ENCODE measurements around the gene DCAF6.

The DCAF6 gene

GRCh38 chr1:168112673-168113305, 176.3 kb downstream of the DCAF6 start:
- H3K27me3 Mint-ChIP-seq, result peaks cover 17% of the 10 kb centered on the region
- no peaks in the 10 kb centered on the region for H3K4me1 Mint-ChIP-seq
- DNase-seq (ENCODE audit: low spot score in 2 of 2) (no peak), ATAC-seq (replicated peaks; ENCODE audit: extremely low read depth, poor library complexity, severe bottlenecking) (no peak)
- H3K27ac Mint-ChIP-seq (ENCODE audit: low read depth), result no peak overlapping the region
- H3K4me3 Mint-ChIP-seq, result no peak overlapping the region
- no peaks in the 10 kb centered on the region for H3K9me3 Mint-ChIP-seq
- H3K36me3 Mint-ChIP-seq (ENCODE audit: insufficient read depth), result peaks cover 2% of the 10 kb centered on the region

- no peak overlapping the region for H3K27ac Mint-ChIP-seq (ENCODE audit: low read depth)
- no peak overlapping the region for H3K4me3 Mint-ChIP-seq
- DNase-seq (ENCODE audit: low spot score in 2 of 2) (no peak), ATAC-seq (replicated peaks; ENCODE audit: extremely low read depth, poor library complexity, severe bottlenecking) (no peak)
- H3K4me1 Mint-ChIP-seq, result no peaks in the 10 kb centered on the region
- H3K27me3 Mint-ChIP-seq, result peaks cover 37% of the 10 kb centered on the region
- no peaks in the 10 kb centered on the region for H3K9me3 Mint-ChIP-seq
- H3K36me3 Mint-ChIP-seq (ENCODE audit: insufficient read depth), result peaks cover 2% of the 10 kb centered on the region
These were observed 178.4 kb downstream of the DCAF6 start for GRCh38 chr1:168114845-168115244.

DNA sequence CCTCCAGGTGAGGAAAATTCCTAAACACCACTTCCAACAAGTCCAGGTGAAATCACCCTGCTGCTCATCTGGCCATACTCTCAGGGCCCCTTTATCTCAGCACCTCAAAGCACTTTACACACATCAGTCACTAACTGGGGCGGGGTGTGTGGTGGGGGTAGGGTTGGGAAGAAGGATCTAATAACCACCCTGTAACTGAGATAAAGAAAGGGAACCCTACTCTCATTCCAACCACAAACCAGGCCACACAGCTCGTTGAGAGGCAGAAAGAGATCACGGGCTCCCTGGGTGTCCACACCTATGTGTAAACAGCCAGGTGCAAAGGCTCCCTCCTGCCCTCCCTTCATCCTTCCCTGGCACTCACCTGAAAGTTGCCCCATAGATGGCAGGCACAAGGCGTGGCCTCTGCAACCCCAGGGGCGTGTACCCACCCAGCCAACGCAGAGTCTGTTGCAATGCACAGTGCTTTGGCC, 179.9 kb downstream of the DCAF6 start:
- Mint-ChIP-seq H3K4me3 (no peak overlapping the region), H3K27me3 (peaks cover 46% of the 10 kb centered on the region), H3K27ac (ENCODE audit: low read depth) (no peak overlapping the region), H3K36me3 (ENCODE audit: insufficient read depth) (no peaks in the 10 kb centered on the region), H3K9me3 (no peaks in the 10 kb centered on the region), H3K4me1 (no peaks in the 10 kb centered on the region)
- ATAC-seq (replicated peaks; ENCODE audit: extremely low read depth, poor library complexity, severe bottlenecking) (no peak), DNase-seq (ENCODE audit: low spot score in 2 of 2) (no peak)

- H3K4me1 Mint-ChIP-seq, result no peaks in the 10 kb centered on the region
- no peaks in the 10 kb centered on the region for H3K9me3 Mint-ChIP-seq
- no peak for DNase-seq (ENCODE audit: low spot score in 2 of 2)
- H3K36me3 Mint-ChIP-seq (ENCODE audit: insufficient read depth), result no peaks in the 10 kb centered on the region
- H3K4me3 Mint-ChIP-seq, result no peak overlapping the region
- peaks cover 78% of the 10 kb centered on the region for H3K27me3 Mint-ChIP-seq
- no peak for ATAC-seq (replicated peaks; ENCODE audit: extremely low read depth, poor library complexity, severe bottlenecking)
- no peak overlapping the region for H3K27ac Mint-ChIP-seq (ENCODE audit: low read depth)
These were observed 183.3 kb downstream of the DCAF6 start for GRCh38 chr1:168119750-168120149.

GRCh38 chr1:168121401-168122011, 185.0 kb downstream of the DCAF6 start:
- H3K4me3 Mint-ChIP-seq, result no peak overlapping the region
- ATAC-seq (replicated peaks; ENCODE audit: extremely low read depth, poor library complexity, severe bottlenecking) (no peak), DNase-seq (ENCODE audit: low spot score in 2 of 2) (no peak)
- peaks cover 83% of the 10 kb centered on the region for H3K27me3 Mint-ChIP-seq
- H3K4me1 Mint-ChIP-seq, result no peaks in the 10 kb centered on the region
- no peaks in the 10 kb centered on the region for H3K9me3 Mint-ChIP-seq
- H3K27ac Mint-ChIP-seq (ENCODE audit: low read depth), result no peak overlapping the region
- no peaks in the 10 kb centered on the region for H3K36me3 Mint-ChIP-seq (ENCODE audit: insufficient read depth)

GRCh38 chr1:168125051-168125450, 188.6 kb downstream of the DCAF6 start:
- H3K27ac Mint-ChIP-seq (ENCODE audit: low read depth), result no peak overlapping the region
- no peaks in the 10 kb centered on the region for H3K9me3 Mint-ChIP-seq
- no peaks in the 10 kb centered on the region for H3K4me1 Mint-ChIP-seq
- DNase-seq (ENCODE audit: low spot score in 2 of 2), result no peak
- H3K36me3 Mint-ChIP-seq (ENCODE audit: insufficient read depth), result no peaks in the 10 kb centered on the region
- no peak overlapping the region for H3K4me3 Mint-ChIP-seq
- no peak for ATAC-seq (replicated peaks; ENCODE audit: extremely low read depth, poor library complexity, severe bottlenecking)
- H3K27me3 Mint-ChIP-seq, result peaks cover 67% of the 10 kb centered on the region
